CD4-positive, alpha-beta T cell treated with Interferon gamma for 1 hour (primary cell): ENCODE results near the gene CDK5R1.
"Not testable (repeated sequence)": the region's sequence is repeated elsewhere in the genome, so short reads cannot be mapped to it uniquely, and the experiment has no call there.

Experiments
- DNase-seq: peaks from one replicate; pipeline ENCODE4 v3.0.0-alpha.2; 2020

Gene CDK5R1

DNA sequence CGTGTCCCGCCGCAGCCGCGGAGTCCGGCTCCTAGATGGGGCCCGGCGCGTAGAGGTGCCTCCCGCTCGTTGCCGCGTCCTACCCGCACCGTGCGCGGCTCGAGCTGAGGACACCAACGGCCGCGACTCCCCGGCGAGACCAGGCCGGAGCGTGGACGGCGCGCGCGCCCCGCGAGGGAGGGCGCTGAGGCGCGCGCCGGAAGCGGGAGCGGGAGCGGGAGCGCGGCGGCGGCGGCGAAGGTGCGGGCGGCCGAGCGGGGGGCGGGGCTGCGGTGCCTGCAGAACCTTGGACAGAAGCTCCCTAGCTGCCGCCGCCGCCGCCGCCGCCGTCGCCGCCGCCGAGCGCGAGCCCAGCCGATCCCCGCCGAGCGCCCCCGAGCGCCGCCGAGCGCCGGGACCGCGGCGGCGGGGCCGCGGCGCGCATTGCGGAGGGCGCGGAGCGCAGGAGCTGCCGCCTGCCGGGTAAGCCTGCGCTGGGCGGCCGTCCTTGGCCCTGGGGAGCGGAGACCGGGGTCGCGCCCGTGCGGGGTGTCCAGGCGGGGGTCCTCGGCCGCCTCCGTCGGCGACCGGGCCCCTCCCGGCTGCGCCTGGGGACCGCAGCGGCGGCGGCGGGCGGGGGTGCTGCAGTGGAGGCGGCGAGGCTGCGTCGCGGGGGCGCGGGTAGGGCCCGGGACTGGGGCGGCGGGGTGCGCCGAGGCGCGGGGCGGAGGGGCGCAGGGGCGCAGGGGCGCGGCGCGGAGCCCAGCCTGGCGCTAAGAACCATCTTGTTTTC lies at the start of gene CDK5R1:
TSS of gene CDK5R1 (plus strand) at position 293 of the 772 bp plus-strand sequence. CDS start 628 bp downstream, outside the sequence.
- DNase-seq: peak; percentile 73

DNA sequence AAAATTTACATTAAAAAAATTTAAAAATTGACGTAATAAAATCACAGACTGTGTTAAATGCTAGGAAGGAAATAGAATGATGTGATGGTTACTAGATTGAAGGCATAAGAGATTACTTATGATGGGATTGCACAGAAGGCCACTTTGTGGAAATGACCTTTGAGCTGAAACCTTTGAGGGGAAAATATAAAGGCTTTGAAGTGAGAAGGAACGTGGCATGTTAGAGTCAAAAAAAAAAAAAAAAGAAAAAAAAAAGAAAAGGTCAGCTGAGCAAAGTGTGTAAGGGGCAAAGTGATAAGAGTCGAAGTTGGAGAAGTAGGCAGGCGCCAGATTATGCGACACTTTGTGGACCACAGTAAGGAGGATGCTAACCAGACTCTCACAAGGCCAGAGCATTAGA lies 46.1 kb upstream of the CDK5R1 start:
- DNase-seq: no peak

DNA sequence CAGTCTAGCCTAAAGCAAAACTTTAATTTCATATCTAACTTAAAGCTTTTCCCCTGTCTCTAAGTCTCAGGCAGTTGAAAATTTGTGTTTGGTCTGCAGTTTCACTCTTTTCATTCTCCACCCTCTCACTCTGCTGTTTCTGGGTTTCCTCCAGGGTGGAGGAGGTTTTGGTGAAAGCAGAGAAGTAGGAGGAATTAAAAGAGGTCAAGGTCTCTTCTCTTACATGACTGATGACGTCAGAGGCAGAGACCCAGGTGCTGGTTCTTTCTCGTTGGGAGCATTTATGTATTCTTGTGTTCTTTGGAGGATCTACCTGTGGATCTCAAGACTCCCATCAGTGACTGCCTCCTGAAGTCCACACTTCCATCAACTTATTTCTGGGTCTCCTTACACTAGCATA lies 44.9 kb upstream of the CDK5R1 start:
- DNase-seq: no peak

DNA sequence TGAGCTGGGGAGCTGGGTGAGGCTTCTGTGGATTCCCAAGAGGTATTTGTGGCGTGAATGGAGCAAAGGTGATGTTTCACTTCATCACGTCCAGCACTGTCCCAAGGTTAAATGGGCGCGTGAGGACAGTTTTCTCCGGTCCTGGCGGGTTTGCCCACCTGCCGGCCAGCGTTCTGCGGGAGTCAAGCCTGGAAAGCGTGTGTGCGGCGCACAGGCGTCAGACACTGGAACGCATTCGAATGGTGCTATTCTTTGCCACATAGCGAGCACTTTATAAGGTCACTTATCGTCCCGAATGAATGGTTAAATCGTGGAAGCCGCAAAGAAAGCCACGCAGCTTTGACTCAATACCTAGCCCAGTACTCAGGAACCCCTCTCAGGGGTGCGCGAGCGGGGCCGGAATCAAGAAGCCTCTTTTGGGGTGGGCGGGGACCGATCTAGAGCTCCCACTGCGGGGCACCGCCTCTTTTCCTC lies 42.9 kb upstream of the CDK5R1 start:
- no peak for DNase-seq

DNA sequence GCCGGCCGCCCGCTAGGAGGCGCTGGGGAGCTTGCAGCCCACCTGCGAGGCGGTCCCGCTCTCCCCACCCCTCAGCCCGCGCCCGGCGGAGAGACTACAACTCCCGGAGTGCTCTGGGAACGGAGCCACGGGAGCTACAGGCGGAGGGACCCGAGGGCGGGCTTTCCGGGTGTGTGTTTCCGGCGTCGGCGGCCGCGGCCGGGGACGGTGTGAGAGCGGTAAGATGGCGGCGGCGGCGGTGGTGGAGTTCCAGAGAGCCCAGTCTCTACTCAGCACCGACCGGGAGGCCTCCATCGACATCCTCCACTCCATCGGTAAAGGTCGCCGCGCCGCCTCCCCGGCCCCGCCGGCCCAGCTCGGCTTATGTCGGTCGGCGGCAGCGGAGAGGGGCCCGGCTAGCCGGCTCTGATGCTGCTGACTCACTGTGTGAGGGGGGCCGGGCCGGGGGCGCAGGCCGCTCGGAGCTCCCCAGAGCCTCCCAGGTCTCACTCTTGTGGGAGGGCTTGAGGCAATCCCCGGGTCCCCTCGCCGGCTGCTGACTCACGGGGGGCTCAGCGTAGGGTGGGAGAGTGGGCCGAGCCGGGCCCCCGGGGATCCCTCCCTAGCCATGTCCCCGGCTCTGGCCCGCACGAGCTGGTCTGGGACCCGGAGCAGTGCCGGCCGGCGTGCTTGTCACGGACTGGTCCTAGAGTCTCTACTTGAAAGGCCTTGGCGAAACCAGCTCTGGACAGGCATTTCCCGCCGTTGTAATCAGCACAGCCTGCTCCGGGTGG lies 42.3 kb upstream of the CDK5R1 start, which contains the start of gene PSMD11:
TSS of gene PSMD11 (plus strand) at position 210 of the 773 bp plus-strand sequence. CDS start at position 224, 14 bp downstream.
- peak; percentile 98 for DNase-seq

DNA sequence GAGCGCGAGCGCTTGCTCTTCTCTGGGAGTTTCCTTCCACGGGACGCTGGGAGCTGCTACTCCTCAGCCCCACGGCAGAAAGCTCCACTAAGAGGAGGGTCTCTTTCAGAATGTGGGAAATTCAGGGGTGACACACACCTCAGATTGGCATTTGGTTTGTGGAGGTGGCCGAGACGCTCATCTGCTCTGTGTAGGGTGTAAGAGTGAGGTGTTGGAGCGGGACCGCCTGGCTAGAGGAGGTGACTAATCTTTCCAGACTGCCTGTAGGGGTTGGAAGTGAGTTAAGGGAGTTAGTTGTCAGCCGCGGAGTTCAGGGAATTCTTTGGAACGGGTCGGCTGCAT lies 41.7 kb upstream of the CDK5R1 start:
- peak; percentile 4 for DNase-seq

DNA sequence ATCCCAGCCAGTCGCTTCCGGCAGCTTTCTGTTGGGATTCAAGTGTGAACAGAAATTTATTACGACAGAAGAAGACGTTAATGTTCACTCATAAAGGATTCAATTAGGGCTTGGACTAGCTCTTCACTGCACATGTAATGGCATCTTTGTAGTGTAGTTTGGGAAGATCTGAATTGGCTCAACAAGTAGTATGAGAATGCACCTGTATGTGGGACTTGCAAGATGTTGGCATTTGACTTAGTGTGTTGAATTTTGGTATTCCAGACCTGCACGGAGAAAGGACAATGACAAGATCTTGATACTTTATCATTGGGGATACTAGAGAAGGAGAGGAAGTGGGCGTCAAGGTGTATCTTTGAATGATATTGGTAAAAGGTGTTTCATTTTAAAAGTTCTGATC lies 41.3 kb upstream of the CDK5R1 start:
- no peak for DNase-seq

DNA sequence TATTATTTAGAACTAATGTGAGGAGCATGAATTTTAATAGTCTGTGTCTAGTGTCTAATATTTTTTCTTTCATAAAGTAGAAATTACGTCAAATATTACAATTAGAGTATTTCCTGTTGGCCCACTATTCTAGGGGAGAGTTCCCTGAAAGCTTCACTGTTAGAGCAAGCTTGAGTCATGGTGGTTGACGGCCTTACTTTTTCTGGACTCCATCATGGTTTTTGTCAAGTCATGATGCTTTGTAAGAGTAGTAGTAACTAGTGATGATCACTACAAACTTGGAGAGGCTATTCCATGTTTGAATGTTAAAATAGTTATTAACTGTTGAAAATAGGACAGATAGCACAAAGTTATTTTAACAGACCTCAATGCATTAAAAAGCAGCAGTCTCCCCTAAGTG lies 40.8 kb upstream of the CDK5R1 start:
- no peak for DNase-seq

DNA sequence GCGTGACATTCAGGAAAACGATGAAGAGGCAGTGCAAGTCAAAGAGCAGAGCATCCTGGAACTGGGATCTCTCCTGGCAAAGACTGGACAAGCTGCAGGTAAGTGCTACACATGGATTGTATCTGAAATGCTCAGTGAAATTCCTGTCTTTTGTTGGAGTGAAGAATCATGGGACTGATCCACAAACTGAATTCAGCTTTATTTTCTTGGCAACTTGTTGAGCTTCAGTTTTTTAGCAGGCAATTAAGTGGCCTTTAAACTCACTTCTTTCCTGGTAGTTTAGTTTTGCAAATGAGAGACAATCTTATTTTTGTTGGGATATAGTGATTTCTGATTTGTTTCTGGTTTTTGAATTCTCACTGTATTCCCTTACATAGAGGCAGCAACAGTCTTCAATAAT lies 39.8 kb upstream of the CDK5R1 start:
- no peak for DNase-seq

DNA sequence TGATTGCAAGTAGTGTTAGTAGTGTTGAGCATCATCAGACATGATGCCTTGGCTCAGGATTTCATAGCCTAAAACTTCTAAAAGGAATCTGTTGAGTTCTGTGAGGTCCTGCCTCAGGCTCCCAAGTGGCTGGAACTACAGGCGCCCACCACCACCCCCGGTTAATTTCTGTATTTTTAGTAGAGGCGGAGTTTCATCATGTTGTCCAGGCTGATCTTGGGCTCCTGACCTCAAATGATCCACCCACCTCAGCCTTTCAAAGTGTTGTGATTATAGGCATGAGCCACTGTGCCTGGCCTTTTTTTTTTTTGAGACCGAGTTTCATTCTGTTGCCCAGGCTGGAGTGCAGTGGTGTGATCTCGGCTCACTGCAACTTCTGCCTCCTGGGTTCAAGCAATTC lies 36.8 kb upstream of the CDK5R1 start:
- DNase-seq: no peak

DNA sequence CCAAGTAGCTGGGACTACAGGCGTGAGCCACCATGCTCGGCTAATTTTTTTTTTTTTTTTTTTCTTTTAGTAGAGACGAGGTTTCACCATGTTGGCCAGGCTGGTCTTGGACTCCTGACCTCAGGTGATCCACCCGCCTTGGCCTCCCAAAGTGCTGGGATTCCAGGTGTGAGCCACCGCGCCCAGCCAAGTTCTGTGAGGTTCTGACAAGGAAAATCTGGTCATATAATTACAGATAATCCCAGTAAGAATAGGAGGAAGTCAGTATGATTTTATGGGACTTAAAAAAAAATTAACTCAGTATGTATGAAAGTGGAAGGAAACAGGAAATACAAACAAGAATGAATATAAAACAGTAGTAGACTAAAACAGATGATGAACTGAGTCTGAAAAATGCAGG lies 36.4 kb upstream of the CDK5R1 start:
- not testable (repeated sequence) for DNase-seq

DNA sequence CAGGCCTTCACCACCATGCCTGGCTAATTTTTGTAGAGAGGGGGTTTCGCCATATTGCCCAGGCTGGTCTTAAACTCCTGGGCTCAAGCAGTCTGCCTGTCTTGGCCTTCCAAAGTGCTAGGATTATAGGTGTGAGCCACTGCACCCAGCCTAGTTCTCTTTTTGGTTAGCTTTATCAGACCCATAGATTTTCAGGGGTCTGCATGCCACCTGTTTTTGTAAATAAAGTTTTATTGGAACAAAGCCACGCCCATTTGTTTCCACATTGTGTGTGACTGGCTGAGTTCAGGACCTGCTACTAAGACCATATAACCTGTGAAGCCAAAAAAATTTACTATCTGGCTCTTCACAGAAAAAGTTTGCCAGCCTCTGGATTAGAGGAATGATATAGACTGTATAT lies 34.9 kb upstream of the CDK5R1 start:
- DNase-seq: no peak

DNA sequence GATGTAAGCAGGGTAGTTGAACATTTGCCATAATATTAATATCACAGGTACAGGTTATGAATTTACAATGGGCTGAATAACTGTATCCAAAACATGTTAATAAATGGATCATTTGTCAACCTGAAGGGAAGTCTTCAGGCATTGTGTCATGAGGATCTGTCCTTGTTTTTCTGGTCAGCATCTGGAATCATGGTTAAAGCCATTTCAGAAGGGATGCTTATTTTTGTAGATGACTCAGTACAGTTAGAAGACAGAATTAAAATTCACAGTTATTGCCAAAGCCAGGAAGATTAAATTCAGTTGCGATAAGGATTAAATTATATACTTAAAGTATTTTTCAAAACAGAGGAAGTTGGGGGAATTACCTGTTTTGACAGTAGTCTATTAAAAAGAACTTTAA lies 34.5 kb upstream of the CDK5R1 start:
- DNase-seq: no peak

DNA sequence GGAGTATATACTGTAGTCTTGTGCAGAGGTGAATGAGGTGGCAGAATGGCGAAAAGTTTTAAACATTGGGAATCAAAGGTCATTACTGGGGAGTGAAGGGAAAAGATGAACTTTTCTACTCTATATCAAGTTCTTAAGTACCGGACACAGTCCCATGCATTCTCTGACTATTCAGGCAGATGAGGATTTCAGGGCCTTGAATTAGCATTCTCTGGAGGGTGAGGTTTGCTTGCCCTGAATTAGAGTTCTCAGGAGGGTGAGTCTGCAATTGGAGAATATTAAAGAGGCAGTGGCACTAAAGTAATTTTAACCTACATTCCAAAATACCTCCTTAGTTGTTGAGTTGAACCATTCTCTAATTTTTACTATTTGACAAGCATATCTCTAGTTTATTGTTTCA lies 33.4 kb upstream of the CDK5R1 start:
- DNase-seq: no peak

DNA sequence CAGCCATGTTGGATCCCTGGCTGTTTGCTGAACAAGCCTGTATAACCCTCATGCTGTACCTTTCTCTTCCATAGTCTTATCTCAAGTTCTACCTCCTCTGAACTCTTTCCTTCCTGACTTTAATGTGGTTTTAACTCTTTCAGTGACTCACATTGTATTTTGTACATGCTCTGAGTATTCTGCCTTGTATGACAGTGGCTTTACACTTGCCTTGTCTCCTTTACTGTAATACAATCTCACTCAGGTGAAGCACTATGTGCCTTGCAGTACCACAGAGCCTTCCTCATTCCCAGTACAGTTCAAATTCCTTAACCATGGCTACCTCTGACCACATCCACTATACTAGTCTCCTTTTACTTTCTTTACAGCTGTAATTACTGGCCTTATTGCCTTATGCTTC lies 28.4 kb upstream of the CDK5R1 start:
- no peak for DNase-seq

DNA sequence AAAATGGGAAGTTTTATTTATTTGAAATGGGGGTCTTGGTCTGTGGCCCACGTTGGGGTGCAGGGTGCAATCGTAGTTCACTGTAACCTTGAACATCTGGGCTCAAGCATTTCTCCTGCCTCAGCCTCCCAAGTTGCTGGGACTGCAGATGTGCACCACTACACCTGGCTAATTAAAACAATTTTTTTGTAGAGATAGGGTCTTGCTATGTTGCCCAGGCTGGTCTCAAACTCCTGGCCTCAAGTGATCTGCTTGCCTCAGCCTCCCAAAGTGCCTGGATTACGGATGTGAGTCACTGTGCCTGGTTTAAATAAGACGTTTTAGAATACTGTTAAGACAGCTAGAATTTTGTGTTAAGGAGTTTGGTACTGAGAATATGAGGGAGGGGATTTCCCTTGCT lies 26.7 kb upstream of the CDK5R1 start:
- no peak for DNase-seq

DNA sequence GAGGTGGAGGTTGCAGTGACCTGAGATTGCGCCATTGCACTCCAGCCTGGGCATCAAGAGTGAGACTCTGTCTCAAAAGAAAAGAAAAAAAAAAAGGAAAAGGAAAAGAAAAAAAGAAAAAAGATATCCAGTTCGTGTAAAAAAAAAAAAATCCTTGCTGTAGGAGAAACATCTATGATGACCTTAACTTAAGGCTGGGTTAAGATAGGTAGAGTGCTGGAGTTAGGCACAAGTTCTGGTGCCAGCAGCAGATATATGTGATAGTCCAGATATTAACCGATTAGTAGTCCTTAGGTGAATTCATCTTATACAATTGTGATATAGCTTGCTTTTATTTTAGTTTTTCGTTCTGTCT lies 25.3 kb upstream of the CDK5R1 start:
- no peak for DNase-seq

DNA sequence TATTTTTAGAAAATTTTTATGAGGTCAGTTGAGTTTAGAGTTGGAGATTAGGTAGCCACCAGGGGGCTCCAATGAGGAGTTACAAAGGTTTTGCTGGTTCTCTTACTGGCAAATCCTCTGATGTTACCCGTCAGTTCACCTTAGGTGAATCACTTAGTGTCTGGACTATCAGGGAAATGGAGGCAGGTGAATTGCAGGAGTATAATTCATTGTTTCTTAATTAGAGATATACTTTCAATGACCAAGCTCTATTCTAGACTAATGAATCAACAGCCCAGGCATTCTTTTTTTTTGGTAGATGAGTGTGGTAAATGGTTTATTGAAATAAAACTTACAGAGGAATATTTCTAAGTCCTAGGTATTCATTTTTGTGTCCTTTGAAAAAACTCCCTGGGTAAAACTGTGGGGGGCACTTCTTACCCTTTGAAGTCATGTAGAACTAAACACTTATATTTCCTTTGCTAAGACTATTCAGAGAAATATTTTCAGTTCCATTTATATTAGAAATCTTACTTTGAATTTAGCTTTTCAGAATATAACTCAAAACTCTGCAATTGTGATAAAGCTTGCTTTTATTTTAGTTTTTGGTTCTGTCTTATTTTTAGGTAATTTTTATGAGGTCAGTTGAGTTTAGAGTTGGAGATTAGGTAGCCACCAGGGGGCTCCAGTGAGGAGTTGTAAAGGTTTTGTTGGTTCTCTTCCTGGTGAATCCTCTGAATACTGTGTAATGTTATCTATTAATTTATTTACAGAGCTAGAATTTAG lies 24.8 kb upstream of the CDK5R1 start:
- peak; percentile 46 for DNase-seq

DNA sequence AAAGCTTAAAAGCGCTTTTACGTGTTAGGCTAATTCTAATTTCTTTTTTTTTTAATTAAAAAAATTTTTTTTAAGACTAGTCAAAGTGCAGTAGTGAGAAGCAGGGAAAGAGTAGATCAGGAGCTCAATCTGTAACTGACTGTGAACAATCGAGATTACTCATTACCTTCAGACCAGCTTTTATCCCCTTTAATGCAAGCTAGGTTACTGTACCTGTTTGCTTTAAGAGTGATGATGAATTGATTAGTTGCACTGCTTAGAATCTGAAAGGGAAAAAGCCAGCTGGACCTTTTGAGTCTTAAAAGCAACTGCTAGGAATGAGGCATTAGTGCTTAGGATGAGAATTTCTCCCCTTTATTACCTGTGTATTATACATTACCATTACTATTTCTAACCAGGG lies 23.5 kb upstream of the CDK5R1 start:
- DNase-seq: no peak

DNA sequence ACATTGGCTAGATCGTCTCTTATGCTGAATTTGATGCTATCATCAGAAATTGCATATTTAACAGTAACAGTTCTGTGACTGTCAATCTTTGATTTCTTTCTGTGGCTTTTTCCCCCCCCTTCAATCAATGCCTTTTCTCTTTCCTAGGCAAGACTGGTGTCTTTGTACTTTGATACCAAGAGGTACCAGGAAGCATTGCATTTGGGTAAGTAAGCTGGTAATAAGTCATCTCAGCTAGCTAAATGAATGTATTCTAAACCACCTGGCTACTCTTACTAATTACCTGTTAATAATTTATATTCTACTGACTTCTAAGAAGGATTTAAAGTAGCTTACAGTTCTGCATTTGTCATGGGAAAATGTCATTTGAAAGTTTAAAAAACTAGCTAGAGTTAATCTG lies 22.4 kb upstream of the CDK5R1 start:
- no peak for DNase-seq

DNA sequence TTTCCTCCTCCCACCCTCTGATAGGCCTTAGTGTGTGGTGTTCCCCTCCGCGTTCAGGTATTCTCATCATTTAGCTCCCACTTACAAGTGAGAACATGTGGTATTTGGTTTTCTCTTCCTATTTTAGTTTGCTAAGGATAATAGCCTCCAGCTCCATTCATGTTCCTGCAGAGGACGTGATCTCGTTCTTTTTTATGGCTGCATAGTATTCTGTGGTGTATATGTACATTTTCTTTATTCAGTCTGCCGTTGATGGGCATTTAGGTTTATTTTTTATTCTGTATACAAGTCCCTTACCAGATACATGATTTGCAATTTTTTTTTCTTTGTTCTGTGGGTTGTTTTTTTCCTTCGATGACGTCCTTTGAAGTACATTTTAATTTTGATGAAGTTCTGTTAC lies 18.8 kb upstream of the CDK5R1 start:
- no peak for DNase-seq

DNA sequence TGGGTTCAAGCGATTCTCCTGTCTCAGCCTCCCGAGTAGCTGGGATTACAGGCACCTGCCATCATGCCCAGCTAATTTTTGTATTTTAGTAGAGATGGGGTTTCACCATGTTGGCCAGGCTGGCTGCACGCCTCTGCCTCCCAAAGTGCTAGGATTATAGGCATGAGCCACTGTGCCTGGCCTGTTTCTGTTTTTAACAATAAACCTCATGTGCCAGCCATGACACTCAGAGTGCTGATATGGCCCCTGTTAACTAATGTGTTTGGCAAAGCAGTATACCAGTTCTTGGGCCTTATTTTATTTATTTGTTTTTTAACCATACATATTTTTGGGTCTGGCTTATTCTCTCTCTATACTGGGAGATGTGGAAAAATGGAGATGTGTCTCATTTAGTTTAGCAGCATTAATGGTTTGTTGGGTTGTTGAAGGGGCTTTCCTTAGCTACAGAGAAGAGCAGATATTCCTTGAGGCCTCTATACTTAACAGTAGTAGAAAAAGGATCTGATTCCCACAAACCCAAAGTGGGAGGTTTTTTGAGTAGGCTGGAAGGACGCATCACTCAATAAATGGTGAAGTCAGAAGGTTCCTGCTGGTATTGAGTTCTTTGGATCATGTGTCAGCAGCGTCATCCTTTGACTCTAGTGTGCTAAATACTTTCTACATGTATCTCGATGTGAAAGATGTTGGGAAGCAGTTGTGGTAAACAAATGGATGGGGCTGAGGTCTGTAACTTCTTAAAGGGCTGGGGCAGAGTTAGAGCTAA lies 16.2 kb upstream of the CDK5R1 start:
- DNase-seq: no peak

DNA sequence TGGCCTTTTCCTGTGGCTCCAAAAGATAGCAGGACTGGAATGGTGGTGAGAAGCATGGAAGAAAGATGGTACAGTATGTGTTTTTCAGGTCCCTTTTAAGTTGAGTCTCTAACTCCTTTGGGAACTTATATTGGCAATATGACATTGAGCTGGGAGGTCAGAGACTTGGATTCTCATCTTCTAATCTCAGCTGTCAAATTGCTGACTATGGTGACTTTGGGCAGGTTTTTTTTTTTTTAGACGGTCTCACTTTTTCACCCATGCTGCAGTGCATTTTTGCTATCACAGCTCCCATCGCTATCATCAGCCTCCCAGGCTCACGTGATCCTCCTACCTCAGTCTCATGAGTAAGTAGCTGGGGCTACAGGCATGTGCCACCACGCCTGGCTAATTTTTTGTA lies 15.1 kb upstream of the CDK5R1 start:
- DNase-seq: no peak
